Erythroblast (primary cell): ENCODE results near the gene RNF103.

Experiments
- GATA1 ChIP-seq: IDR thresholded peaks from 2 replicates; pipeline ENCODE4 v1.6.1; 2011; ENCODE audit warnings: low read depth, mild to moderate bottlenecking, control low read depth, low read length, moderate library complexity
- POLR2A ChIP-seq: IDR thresholded peaks from 2 replicates; pipeline ENCODE4 v1.6.1; 2011; ENCODE audit warnings: mild to moderate bottlenecking, low read length

- TF ChIP-seq POLR2A (no peak), GATA1 (no peak)
Observed at GRCh38 chr2:86623043-86623493, 597 bp downstream of the RNF103 start.
